GM18909 (cell line): Measurements from ENCODE around the gene LAT.
"Not testable (repeated sequence)": the region's sequence is repeated elsewhere in the genome, so short reads cannot be mapped to it uniquely, and the experiment has no call there.

Experiments used
- ATAC-seq: cut with Tn5 transposase; IDR thresholded peaks from one replicate; pipeline ENCODE4 v1.9.1; 2021; ENCODE audit warnings: mild to moderate bottlenecking; ENCODE audit not compliant: unreplicated experiment, poor library complexity

The LAT gene

GRCh38 chr16:29004496-29005139 lies 19.8 kb downstream of the LAT start:
- not testable (repeated sequence) for ATAC-seq

GRCh38 chr16:29007730-29008593 lies 23.1 kb downstream of the LAT start:
- ATAC-seq: no peak

- no peak for ATAC-seq
Measured at GRCh38 chr16:29009050-29009837, 24.4 kb downstream of the LAT start.

DNA sequence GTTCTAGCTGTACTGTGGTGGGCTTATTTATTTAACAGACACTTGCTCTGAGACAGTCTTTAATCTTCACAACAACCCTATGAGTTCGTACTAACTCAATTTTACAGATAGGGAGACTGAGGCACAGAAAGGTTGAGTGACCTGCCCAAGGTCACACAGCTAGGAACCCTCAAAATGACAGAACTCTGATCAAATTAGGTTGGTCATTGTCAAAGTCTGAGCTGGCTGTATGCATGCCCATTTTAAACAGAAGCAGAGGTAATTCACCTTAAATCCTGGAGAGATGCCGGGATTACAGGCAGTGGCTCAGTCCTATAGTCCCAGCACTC lies 24.9 kb downstream of the LAT start:
- ATAC-seq: no peak

DNA sequence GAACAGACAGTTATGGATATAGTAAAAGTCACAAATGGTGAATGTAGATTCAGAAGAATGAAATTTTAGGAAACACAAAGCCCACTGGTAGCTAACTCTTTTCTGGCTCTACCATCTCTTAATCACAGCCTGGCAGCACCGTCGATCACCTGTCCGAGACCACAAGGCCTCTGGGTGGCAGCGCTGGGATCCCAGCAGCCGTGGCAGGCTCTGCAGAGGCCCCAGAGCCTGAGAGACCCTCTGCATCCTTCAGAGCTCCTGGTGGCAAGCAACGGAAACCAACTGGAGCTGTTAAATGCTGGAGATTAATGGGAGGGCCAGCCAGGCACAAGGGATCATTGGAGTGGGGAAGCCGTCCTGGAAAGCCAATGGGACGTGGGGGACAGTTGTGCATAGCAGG lies 26.3 kb downstream of the LAT start:
- ATAC-seq: no peak

DNA sequence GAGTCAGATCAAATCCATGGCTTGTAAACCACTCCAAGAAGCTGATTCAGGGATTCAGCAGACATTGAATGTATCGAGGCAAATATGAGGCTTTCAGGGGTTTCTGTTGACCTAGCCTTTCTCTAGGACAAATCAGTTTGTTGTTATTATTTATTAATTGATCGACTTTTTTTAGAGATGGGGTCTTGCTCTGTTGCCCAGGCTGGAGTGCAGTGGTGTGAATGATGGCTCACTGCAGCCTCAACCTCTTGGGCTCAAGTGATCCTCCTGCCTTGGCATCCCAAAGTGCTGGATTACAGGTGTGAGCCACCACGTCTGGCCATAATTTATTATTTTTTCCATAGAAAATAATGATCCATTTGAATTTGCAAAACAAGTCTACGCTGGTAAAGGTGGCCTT lies 27.0 kb downstream of the LAT start:
- ATAC-seq: no peak

DNA sequence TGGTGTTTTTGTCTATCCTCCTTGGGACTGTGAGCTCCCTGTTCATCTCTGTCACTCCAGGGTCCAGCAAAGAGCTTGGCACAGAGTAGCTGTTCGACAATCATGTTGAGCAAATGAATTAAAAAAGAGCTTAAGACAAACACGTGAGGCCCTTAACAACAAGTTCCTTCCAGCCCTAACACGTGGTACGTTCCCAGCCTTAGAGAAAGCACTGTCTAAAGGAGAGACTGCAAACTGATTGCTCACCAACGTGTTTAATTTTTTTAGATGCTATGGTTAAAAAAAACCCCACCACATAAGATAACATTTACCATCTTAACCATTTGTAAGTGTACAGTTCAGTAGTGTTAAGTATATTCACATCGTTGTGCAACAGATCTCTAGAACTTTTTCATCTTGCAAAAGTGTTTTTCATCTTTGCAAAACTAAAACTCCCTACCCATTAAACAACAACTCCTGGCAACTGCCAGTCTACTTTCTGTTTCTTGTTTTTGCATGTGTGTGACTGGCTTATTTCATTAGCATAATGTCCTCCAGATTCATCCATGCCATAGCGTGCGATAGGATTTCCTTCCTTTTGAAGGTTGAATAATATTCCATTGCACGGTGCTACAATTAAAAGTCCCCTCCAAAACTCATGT lies 28.2 kb downstream of the LAT start:
- ATAC-seq: no peak

DNA sequence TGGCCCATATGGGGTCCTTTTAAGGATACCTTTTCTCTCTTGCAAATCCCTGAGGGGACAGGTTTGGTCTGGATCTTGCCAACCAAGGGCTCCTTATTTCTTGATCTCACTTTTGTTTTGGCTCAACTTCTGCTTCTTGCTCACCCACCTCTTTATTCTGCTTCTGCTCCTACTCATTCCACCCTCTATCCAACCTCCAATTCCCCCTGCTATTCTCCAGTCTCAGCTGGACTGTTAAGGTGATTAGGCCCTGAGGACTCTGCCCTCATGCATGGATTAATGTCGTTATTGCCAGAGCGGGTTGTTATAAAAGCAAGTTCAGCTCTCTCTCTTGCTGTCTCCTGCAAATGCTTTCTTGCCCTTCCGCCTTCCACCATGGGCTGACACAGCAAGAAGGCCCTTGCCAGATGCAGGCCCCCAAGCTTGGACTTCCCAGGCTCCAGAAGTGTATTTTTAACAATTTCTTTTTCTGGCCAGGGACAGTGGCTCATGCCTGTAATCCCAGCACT lies 29.8 kb downstream of the LAT start:
- ATAC-seq: no peak

DNA sequence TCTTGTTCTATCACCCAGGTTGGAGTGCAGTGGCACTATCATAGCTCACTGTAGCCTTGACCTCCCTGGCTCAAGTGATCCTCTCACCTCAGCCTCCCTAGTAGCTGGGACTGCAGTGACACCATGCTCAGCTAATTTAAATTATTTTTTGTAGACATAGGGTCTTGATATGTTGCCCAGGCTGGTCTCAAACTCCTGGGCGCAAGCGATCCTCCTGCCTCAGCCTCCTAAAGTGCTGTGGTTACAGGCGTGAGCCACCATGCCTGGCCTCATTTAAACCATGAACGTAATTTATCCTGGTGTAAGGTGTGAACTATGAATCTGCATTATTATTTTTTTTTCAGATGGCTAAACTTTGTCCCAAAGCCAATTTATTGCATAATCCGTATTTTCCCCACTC lies 37.3 kb downstream of the LAT start:
- no peak for ATAC-seq

GRCh38 chr16:29023279-29024277 lies 38.7 kb downstream of the LAT start:
- no peak for ATAC-seq

GRCh38 chr16:29024278-29024677 lies 39.4 kb downstream of the LAT start:
- ATAC-seq: no peak

GRCh38 chr16:29025218-29025617 lies 40.4 kb downstream of the LAT start:
- ATAC-seq: no peak

DNA sequence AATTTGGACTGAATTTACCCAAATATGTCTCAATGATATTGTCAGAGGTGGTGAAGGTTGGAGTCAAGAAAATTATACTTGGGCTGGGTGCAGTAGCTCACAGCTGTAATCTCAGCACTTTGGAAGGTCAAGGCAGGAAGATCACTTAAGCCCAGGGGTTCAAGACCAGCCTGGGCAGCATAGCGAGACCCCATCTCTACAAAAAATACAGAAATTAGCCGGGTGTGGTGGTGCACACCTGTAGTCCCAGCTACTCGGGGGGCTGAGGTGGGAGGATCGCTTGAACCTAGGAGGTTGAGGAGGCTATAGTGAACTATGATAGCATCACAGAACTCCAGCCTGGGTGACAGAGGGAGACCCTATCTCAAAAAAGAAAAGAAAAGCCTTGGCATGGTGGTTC lies 40.9 kb downstream of the LAT start:
- no peak for ATAC-seq

- ATAC-seq: no peak
Measured at GRCh38 chr16:29028457-29029167, 43.8 kb downstream of the LAT start.

DNA sequence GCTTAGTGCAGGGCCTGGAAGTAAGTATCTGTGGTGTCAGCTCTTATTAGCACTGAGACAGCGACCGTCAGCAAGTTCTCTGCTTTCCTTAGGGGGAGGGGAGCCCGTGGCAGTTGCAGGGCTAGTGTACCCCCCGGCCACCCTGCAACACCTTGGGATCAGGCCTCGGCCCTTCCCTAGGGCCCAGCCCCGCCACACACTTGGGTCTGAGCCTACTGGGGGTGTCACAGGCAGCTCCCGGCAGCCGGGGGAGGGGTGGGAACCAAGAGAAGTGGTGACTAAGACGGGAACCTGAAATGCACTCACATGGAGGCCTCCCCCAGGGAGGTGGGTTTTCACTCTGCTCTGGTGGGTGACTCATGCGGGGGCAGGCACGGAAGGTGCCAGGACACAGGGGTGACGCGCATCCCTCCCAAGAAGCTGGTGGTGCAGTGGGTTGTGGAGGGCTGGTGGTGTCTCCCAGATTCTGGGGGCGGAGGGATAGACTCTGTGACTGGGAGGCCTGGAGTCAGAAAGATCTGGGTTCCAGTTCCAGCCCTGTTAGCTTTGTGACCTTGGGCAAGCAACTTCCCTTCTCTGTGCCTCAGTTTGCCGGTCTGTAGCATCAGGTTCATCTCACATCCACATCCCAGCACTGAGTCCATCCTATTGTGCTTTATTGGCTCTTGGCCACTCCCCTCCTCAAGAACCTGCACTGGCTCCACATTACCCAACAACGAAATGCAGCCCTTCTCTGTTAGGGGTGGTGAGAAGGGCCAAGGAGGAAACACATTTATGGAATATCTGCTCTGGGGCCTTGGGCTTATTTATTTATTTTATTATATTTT lies 44.5 kb downstream of the LAT start:
- no peak for ATAC-seq

GRCh38 chr16:29030086-29030840 lies 45.4 kb downstream of the LAT start:
- no peak for ATAC-seq
